SK-N-MC (cell line): ENCODE data around the gene USP3.

Experiments used
- EZH2 ChIP-seq: fragments of 200-600 bp; sonication (generic); IDR thresholded peaks from one replicate; pipeline ENCODE4 v1.6.1; 2017; ENCODE audit warnings: antibody characterized with exemption
- POLR2AphosphoS5 ChIP-seq: IDR thresholded peaks from 2 replicates; pipeline ENCODE4 v1.6.1; 2012; ENCODE audit warnings: mild to moderate bottlenecking, low read depth, low read length, borderline replicate concordance

DNA sequence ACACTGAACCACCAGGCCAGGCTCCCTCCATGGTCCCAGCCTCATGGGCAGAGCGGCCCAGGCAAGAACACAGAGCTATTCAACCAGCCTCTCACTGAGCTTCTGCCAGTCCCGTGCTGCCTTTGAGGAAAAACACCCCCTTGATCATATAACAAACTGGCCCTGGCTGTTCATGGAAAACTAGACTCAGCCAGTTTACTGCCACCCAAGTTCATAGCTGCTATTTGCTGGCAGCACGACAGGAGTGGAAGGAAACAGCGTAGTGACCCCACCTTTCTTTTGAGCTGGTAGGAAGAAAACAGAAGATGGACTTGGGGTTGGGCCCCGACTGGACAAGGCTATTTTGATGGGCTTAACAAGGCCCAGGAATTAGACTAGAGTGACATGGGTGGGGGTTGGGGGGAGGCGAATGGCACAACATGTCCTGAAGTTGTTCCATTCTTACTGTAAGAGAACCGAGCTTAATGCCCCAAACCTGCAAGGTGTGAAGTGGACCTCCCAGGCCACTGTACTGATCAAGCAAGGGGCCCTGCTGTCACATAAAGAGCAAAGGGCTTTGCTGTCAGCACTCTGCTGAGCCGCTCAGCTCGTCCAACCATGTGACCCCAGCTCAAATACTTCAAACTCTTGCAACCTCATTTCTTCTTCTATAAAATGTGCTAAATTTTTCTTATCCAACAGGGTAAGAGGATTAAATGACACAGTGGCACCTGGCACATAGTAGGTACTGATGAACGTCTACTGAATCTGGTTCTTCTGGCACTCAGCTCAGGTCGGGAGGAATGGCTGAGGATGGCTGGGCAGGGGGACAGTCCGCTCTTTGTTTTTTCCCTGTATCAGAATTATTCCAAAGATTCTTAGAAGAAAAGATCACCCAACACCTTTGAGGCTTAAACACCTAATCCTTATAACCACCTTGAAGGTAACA is 94.3 kb downstream of the USP3 start:
- TF ChIP-seq EZH2: no peak
- no peak for TF ChIP-seq POLR2AphosphoS5
